Measurements from ENCODE around the gene KRABD2.

The KRABD2 gene

DNA sequence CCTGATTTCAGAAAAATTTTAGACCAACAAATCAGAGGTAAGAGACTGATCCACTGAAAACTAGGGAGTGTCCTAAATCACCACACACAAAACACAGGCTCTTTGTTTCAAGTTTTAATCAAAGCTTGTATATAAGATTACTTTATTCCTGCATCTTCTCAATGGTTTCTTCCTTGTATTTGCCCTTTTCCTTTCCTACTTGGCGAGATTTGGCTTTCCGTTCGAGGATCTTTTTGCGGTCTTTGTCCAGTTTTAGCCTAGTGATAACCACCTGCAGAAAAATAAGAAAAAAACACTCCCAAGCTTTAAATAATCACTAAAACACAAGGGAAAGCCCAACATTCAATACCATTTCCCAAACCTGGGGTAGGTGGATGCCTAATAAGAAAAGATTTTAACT, 918 bp upstream of the KRABD2 start:
- Histone ChIP-seq H3K56ac (ENCODE audit: insufficient read length, low read depth, low read length) (no peak overlapping the region), H4K8ac (replicated peaks; ENCODE audit: insufficient read length, low read depth, low read length) (no peak overlapping the region), H3K4ac (ENCODE audit: low read depth, low read length) (no peak overlapping the region), H3K4me2 (ENCODE audit: insufficient read depth, insufficient read length, low read length) (no peak overlapping the region), H4K91ac (ENCODE audit: insufficient read length, low read depth, low read length) (no peak overlapping the region), H2AK5ac (ENCODE audit: insufficient read length, low read length) (no peak overlapping the region), H4K20me1 (ENCODE audit: control insufficient read depth, insufficient read depth, insufficient read length) (no peaks in the 10 kb centered on the region), H3T11ph (ENCODE audit: low read length) (no peak overlapping the region), H2BK15ac (ENCODE audit: low read depth, low read length) (no peak overlapping the region), H2BK20ac (ENCODE audit: low read depth, low read length, poor library complexity, severe bottlenecking) (no peak overlapping the region), H3K4me1 (ENCODE audit: insufficient read depth, low read length) (peaks cover 3% of the 10 kb centered on the region), H3K23ac (ENCODE audit: insufficient read length, low read depth, low read length) (no peak overlapping the region), H4K5ac (ENCODE audit: insufficient read length, low read depth, low read length) (no peak overlapping the region), H3K79me1 (ENCODE audit: insufficient read depth, low read depth, low read length, poor library complexity, severe bottlenecking) (no peaks in the 10 kb centered on the region), H2BK5ac (ENCODE audit: insufficient read length, low read length) (no peak overlapping the region), H2AFZ (ENCODE audit: low read length) (no peak overlapping the region), H2BK120ac (ENCODE audit: low read depth, low read length, poor library complexity, severe bottlenecking) (no peak overlapping the region), H3K23me2 (ENCODE audit: insufficient read length, low read depth, low read length, poor library complexity, severe bottlenecking) (peaks cover 13% of the 10 kb centered on the region), H3K9me3 (ENCODE audit: control insufficient read depth, low read depth, low read length) (no peaks in the 10 kb centered on the region), H3K9ac (ENCODE audit: extremely low read depth, insufficient read length, low read length) (no peak overlapping the region), H3K27ac (ENCODE audit: insufficient read length, low read depth, low read length) (no peak overlapping the region), H3K14ac (ENCODE audit: insufficient read depth, low read length) (no peak overlapping the region), H3K27me3 (ENCODE audit: insufficient read depth, low read length) (no peaks in the 10 kb centered on the region), H2BK12ac (ENCODE audit: insufficient read length, low read depth, low read length) (no peak overlapping the region), H3K79me2 (ENCODE audit: insufficient read depth, low read length) (peaks cover 8% of the 10 kb centered on the region; the same call in 1 of the 2 replicates), H3K18ac (ENCODE audit: insufficient read length, low read depth, low read length) (no peak overlapping the region)
- Mint-ChIP-seq H3K27me3 (ENCODE audit: low read depth) (no peaks in the 10 kb centered on the region), H3K4me3 (peak overlapping the region; percentile 5 to 47; a peak in 1 of 5 replicates), H3K9me3 (peaks cover 0 to 1% of the 10 kb centered on the region in 2 experiments; a peak in 1 of 5 replicates), H3K27ac (peak overlapping the region in 2 of 3 experiments; percentile 52 to 81; a peak in 3 of 7 replicates), H3K4me1 (peaks cover 44 to 48% of the 10 kb centered on the region in 2 experiments), H3K36me3 (ENCODE audit: insufficient read depth in 1 of 3, low read depth in 3 of 3) (peaks cover 46 to 77% (median 71%) of the 10 kb centered on the region in 3 experiments)
- TF ChIP-seq, protein P1, sequence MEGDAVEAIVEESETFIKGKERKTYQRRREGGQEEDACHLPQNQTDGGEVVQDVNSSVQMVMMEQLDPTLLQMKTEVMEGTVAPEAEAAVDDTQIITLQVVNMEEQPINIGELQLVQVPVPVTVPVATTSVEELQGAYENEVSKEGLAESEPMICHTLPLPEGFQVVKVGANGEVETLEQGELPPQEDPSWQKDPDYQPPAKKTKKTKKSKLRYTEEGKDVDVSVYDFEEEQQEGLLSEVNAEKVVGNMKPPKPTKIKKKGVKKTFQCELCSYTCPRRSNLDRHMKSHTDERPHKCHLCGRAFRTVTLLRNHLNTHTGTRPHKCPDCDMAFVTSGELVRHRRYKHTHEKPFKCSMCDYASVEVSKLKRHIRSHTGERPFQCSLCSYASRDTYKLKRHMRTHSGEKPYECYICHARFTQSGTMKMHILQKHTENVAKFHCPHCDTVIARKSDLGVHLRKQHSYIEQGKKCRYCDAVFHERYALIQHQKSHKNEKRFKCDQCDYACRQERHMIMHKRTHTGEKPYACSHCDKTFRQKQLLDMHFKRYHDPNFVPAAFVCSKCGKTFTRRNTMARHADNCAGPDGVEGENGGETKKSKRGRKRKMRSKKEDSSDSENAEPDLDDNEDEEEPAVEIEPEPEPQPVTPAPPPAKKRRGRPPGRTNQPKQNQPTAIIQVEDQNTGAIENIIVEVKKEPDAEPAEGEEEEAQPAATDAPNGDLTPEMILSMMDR (conservative IDR thresholded peaks at IDR 0.05), result no peak
- no CpG with 5 or more reads among the region's 4 CpGs for WGBS (ENCODE audit: extremely low coverage, insufficient read length, low lambda C conversion rate)
- DNase-seq, result no peak

Measured in H9 (cell line).